Fibroblast of upper back skin (primary cell): Measurements from ENCODE around the gene TBC1D12.

Experiments used
- DNase-seq: peaks from one replicate; pipeline ENCODE4 v3.0.0-alpha.2; 2013

Gene TBC1D12

DNA sequence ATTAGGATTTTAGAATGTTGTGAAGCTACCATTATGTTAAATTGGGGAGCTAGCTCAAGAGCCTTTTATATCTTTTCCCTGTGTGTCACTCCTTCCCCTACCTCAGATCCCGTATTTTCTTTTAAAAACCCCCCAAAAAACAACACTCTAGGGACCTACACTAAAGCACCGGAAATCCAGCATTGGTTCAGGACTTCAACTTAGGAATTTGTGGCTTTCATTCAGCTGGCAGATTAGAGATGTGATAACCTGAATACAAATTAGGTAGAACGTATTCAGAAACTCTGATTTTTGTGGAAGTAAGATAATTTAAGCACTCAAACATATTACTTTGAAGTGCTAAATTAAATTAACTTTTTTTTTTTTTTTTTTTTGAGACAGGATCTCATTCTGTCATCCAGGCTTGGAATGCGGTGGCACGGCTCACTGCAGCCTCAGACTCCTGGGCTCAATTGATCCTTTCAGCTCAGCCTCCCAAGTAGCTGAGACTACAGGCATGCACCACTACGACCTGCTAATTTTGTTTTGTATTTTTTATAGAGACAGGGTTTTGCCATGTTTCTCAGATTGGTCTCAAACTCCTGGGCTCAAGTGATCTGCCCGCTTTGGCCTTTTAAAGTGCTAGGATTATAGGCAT, 6.8 kb downstream of the TBC1D12 start:
- DNase-seq = no peak

DNA sequence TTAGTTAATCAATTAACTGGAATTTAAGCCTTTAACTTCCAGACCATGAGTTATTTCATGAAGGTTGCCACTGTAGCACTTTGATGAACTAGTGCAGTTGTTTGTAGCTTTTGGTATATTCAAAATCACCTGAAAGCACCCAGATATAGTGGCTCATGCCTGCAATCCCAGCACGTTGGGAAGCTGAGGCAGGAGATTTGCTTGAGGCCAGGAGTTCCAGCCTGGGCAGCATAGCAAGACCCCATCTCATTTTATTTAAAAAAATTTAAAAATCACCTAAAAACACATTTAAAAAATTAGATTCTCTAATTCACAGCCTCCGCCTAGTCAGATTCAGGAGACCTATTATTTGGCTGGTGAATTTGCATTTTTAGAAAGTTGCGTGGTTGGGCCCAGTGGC, 9.0 kb downstream of the TBC1D12 start:
- no peak for DNase-seq

DNA sequence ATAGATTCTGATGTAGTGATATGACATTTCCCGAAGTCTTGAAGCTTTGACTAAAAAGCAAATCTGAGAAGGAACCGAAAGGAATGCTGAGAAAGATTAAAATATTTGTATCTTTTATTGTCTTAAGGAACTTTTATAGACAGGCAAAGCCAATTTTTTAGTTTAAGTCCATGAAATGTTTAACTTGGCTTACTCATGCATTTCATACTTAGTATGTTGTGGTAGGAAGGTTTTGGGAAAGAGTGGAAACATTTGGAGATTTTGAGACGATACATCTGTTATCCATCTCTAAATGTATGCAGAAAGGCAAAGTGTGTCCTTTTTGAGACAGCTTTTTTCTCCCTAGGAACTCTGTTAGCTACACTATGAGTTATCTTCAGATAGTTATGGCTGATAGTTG, 10.1 kb downstream of the TBC1D12 start:
- DNase-seq = peak; percentile 78

DNA sequence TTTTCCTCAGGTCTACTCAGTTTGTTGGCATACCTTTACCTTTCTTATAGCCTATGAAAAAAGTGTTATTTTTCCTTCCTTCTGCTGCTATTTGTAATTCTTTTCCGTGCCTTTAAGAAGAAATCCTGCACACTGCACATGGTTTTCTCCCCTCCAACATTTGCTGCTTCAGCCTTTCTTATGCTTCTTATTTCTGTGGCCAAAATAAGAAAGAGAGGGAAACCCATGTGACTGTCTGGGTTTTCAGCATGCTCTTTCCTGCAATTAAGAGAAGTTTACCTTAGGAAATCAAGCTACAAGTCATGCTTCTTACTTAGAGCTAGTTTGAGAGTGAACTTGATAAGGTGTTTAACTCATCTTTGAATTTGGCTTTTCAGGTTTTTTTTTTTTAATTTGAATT, 11.0 kb downstream of the TBC1D12 start:
- DNase-seq = no peak

DNA sequence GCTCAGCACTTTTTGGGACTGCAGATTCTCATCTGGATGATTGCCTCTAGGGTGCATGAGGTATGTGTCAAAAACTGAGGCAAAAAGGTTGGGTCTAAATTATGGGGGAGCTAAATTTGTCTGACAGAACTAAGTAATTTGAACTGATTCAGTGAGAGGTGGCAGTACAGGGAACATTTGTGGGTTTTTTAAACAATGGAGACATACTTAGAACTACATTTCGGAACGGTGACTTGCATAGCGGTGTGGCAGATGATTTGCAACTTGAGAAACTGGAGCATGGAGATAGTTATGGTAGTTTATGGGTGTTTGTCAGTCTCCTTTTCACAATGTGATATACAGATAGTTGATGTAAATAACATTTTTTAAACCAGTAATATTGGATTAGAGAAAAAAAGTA, 14.6 kb downstream of the TBC1D12 start:
- no peak for DNase-seq

DNA sequence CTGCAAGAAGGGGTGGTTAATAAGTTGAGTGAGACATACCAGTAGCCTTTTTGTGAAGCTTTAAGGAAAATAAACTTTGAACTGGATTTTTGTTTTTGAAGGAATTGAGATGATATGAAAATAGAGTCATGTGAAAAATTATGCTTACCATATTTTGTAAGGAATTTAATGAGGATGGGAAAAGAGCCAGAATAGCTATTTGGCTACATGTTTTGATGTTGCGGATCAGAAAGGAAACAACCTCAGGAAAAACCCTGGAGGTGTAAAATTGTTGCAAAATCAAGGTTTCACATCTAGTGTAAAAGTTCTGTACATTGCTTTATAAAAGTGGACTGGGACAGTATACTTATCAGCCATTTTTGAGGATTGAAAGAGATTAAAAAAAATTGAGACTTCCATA, 15.0 kb downstream of the TBC1D12 start:
- no peak for DNase-seq

DNA sequence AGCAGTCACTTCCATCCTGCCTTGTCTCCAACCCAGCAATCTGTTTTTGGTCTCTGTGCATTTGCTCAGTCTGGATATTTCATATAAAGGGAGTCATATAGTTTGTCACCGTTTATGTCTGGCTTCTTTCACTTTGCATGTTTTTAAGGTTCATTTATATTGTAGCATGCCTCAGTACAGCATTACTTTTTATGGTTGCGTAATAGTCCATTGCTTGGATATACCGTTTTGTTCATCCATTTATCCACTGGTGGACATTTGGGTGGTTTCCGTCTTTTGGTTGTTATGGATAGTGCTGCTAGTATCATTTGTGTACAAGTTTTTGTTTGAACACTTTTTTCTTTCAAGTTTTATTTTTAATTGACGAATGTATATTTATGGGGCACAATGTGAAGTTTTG, 18.2 kb downstream of the TBC1D12 start:
- DNase-seq = no peak

DNA sequence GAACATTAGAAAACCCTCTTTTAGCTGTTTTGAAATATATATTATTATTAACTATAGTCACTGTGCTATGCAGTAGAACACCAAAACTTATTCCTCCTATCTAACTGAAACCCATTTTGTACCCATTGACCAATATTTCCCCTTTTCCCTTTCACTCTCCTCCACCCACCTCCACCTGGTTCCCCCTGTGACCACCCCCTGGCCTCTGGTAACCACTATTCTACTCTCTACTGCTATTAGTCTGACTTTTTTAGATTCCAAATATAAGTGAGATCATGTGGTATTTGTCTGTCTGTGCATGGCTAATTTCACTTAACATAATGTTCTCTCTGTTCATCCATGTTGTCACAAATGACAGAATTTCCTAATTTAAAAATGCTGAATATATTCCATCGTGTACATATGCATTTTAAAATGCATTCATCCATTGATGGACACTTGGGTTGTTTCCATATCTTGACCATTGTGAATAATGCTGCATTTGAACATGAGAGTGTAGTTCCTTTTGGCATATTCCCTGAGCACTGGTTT, 18.7 kb downstream of the TBC1D12 start:
- DNase-seq = no peak

DNA sequence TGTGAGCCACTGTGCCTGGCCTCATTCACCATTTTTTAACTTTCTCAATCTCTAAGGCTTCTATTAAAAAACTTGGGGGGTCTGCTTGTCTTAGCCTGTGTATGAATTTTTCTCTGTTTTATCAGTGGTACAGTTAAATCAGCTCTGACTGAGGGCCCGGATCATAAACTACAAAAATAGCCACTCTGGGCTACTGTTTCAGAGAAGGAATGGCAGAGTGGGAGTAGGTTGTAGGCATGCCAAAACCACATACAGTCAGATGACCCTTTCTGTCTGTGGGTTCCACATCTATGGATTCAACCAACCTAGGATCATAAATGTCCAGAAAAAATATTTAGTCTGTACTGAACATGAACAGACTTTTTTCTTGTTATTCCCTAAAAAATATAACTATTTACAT, 21.3 kb downstream of the TBC1D12 start:
- DNase-seq = peak; percentile 76

DNA sequence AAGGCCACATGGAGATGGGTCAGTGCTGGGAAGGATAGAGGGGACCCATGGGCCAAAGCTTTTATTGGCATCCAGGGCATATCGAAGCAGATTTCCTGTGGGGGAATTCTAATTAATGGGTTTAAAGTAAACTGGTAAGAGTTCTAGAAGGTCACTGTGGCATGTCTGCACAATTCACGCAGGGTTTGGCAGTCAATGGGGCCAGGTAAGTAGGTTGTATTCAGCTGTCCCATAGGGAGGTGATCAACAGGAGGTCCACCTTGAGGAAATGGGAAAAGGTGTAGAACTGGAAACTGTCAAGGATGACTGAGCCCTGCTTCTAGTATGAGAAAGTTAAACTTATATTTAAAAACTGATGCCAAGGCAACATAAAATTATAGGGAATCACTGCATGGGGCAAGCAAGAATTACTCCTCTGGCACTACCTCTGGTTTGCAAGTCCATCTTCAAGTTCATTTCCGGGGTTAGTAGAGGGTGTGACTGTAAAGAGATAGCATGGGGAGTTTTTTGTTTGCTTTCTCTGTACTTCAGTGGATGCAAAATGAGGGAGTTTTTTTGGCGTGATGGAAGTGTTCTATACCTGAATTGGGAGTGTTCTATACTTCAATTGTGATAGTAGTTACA, 22.5 kb downstream of the TBC1D12 start:
- DNase-seq = no peak

DNA sequence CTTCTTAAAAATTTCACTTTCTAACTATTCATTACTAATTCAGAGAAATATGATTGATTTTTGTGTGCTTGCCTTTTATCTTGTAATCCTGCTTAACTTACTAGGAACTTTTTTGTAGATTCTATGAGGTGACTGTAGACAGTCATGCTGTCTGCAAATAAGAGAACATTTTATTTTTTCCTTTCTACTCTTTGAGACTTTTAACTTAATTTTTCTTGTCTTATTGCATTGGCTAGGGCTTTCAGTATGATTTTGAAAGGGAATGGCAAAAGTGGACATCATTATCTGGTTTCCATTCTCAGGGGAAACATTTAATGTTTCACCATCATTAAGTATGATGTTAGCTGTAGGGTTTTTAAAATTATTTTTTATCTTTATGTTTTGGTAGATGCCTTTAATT, 23.6 kb downstream of the TBC1D12 start:
- no peak for DNase-seq

DNA sequence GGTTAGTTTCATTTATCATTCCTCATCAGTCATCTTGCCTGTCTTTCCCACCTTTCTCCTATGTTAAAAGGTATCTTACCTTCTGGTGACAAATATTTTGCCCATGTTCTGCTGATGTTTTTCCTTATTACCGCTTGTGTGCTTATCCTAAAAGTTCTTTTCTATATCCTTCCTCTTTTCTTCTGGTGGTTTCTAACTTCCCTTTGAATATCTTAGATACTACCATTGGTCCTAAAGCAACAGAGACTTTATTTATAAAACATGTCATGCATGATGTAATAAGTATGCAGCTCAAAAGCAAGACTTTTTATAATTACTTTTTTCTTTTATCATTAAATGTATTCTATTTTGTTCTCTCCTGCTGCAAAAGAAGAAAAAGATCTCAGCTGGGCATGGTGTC, 24.8 kb downstream of the TBC1D12 start:
- DNase-seq = no peak

DNA sequence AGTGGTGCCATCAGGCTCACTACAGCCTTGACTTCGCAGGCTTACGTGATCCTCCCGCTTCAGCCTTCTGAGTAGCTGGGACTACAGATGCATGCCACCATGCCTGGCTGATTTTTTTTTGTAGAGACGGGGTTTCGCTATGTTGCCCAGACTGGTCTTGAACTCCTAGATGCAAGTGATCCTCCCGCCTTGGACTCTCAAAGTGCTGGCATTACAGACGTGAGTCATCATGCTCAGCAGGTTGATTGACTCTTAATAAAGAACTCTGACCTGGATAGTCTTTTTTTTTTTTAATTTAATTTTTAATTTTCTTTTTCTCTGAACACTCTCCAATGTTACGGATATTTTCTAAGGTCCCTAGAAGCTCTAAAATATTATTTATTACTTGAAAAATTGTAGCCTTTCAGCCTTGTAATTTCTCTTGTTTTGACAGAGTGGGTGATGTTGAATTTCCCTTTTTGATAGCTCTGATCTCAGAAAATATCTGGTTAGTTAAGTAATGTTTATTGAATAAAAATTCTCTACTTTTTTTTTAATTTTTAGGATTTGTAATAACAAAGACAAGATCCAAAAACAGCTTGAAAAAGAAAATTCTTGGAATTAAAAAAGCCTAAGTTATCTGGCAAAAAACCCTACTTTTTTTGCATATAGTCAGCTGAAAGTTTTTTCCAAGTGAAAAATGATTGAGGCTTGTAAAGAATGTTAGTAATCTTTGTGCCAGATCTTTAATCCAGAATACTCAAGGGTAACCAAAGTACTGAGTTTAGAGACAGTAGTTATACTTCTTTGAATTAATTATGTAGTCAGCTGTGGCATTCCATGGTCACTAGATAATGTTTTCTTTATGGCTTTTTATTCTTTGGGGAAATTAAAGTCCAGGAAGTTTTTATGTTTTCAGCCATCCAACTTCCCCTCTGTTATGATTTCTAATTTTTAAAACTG, 26.7 kb downstream of the TBC1D12 start:
- peak; percentile 85 for DNase-seq

DNA sequence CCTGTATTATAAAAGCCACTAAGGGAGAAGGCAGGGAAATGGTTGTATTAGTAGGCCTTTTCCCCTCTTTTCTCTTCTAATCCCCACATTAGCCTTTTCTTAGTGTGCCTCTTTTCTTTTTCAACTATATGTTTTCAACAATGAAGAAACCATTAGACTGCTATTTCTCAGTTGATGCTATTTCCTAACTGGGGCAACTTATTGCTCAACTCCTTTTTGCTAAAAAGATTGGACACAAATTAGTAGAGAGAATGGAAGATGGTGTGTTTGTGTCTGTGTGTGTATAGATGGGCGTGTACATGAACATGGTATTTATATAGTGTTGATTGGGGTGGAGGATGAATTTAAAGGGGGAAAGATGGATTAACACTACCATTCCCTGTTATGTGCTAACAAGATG, 28.4 kb downstream of the TBC1D12 start:
- no peak for DNase-seq

DNA sequence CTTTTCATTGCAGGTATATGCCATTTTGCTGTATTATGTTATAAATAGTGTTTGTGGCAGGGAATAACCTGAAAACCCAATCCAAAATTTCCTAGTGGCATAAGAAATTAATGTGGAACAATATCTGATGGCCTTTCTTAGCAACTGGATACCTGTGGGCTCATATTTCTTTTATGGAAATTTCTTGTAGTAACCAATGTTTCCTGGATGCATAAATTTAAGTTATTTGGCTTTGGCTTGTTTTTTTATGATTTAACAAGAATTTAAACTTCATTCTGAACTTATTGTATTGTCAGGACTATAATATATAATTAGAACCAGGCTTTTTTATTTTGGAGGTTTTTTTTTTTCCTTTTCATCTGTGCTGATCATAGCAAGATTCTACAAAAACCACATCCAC, 30.1 kb downstream of the TBC1D12 start:
- DNase-seq = no peak

DNA sequence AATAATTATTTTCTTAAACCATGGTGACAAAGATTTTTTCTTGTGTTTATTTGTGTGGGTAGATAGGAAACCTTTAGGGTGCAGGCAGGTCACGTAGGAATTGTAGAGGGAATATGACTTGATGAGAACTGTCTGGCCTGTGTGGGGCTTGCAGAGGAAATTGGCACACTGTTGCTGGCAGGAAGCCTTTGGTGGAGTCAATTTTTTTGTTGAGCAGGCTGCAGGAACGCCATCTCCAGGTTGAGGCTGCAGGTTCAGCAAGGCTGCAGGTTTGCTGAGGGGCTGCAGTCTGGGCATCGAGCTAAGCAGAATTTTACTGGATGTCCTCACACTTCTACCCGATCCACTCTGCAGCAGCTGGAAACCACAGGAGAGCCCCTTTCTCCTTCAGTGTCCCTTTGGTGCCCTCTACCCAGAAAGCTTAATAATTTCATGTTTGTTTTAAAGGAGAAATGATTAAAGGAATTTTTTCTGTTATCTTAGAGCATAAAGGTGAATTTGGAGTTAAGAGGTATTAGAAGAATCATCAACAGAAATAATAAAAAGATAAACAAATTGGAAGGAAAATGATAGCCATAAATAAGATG, 37.0 kb downstream of the TBC1D12 start:
- no peak for DNase-seq

DNA sequence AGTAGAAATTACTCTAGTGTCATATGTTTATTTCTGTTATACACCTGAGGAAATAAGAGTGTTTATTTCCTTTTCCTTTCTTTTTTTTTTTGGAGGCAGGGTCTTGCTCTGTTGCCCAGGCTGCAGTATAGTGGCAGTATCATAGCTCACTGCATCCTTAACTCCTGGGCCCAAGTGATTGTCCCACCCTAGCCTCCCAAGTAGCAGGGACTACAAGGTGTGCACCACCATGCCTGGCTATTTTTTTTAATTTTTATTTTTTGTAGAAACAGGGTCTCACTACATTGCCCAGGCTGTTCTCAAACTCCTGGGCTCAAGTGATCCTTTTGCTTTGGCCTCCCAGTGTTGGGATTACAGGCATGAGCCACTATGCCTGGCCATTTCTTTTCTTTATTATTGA, 37.8 kb downstream of the TBC1D12 start:
- DNase-seq = no peak

DNA sequence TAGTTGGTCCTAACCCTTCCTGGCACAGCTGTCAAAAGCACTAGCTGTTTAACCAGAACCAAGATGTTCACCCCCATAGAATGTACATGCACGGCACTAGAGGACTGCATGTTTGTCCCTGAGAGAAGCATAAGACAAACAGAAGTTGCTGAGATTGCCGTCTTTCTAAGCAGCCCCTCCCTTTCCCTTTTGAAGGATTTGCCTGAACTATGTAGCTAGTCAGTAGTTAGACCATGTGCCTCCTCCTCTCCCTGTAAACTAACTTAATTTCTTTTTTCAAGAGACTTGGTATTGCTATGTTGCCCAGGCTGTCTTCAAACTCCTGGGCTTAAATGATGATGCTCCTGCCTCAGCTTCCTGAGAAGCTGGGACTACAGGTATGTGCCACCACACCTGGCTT, 40.7 kb downstream of the TBC1D12 start:
- DNase-seq = no peak

DNA sequence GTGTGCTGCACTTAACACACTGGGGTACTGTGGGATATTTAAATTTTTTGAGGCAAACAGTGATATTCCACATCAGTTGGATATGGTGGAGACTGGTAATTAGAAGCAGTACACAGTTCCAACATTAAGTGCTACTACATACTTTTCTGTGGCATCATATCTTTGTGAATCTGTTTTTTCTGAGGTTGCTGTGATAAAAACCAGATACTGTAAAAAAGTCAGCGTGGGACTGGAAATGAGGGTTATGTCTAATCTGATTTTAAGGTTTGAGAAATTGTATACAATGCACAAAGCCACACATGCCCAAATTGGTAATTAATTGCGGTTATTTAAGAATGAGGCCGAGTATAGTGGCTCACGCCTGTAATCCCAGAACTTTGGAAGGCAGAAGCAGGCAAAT, 41.2 kb downstream of the TBC1D12 start:
- no peak for DNase-seq

DNA sequence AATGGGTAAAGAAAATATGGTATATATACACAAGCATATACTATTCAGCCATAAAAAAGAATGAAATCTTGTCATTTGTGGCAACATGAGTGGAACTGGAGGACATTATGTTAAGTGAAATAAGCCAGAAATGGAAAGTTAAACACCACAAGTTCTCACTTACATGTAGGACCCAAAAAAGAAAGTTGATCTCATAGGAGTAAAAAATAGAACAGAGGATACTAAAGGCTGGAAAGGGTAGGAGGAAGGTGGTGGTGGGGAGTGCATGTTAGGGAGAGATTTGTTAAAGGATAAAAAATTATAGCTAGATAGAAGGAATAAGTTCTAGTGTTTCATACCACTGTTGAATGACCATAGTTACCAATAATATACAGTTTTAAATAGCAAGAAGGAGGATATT, 48.4 kb downstream of the TBC1D12 start:
- DNase-seq = no peak

DNA sequence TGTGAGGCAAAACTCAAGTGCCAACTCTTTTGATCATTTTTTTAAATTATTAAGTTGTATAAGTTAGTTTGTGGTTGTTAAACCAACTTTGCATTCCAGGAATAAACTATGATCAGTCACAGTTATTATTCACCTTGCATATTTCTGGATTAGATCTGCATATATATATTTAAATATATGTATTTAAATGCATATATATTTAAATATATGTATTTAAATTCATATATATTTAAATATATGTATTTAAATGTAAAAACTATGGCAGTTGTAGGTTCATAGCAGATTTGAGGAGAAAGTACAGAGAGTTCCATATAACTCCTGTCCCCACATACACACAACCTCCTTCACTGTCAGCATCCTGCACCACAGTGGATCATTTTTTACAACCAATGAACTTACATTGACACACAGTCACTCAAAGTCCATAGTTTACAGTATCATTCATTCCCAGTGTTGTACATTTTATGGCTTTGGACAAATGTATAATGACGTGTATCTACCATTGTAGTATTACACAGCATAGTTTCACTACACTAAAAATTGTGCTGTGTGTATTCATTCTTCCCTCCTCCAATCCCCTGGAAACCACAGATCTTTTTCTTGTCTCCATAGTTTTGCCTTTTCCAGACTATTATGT, 49.7 kb downstream of the TBC1D12 start:
- DNase-seq = no peak

DNA sequence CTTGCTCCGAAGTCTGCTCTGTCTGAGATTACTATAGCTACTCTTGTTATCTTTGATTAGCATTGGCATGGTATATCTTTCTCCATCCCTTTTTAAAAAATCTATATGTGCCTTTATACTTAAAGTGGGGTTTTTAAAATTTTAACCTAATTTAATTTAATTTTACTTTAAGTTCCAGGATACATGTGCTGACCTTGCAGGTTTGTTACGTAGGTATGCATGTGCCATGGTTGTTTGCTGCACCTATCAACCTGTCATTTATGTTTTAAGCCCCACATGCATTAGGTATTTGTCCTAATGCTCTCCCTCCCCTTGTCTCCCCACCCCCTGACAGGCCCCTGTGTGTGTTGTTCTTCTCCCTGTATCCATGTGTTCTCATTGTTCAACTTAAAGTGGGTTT, 54.6 kb downstream of the TBC1D12 start:
- no peak for DNase-seq

DNA sequence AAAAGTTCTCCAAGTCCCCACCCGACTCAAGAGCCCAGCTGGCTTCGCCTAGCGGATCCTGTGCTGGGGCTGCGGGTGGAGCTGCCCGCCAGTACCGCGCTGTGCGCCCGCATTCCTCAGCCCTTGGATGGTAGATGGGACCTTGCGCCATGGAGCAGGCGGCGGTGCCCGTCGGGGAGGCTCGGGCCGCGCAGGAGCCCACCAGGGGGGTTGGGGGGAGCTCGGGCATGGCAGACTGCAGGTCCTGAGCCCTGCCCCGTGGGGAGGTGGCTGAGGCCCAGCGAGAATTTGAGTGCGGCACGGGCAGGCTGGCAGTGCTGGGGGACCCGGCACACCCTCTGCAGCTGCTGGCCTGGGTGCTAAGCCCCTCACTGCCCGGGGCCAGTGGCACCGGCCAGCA, 57.0 kb downstream of the TBC1D12 start:
- DNase-seq = no peak
